ENCODE results near the gene BRD9.
"Not testable (repeated sequence)": the region's sequence is repeated elsewhere in the genome, so short reads cannot be mapped to it uniquely, and the experiment has no call there.

Gene BRD9

GRCh38 chr5:850511-851006, 42.0 kb downstream of the BRD9 start, which contains the start of gene ZDHHC11:
Gene ZDHHC11, minus strand, starts transcription at chr5:850986. Its CDS starts 384 bp downstream, at chr5:850602.
- no peak for TF ChIP-seq CTCF (IDR thresholded peaks at IDR 0.05; ENCODE audit: low read depth, low read length)
- Histone ChIP-seq H3K36me3 (no peaks in the 10 kb centered on the region), H3K9me3 (no peaks in the 10 kb centered on the region), H3K4me3 (ENCODE audit: low read depth, low read length) (peak within 1 kb of the TSS; percentile 53), H3K27me3 (peaks cover 19% of the 10 kb centered on the region), H3K4me1 (peaks cover 7% of the 10 kb centered on the region)
- DNase-seq, result peak; percentile 94

GRCh38 chr5:849651-850301, 42.8 kb downstream of the BRD9 start:
- Histone ChIP-seq H3K4me3 (ENCODE audit: low read depth, low read length) (peak overlapping the region; percentile 53), H3K9me3 (no peaks in the 10 kb centered on the region), H3K4me1 (peaks cover 7% of the 10 kb centered on the region), H3K27me3 (peaks cover 19% of the 10 kb centered on the region), H3K36me3 (no peaks in the 10 kb centered on the region)
- DNase-seq, result no peak
- no peak for TF ChIP-seq CTCF (IDR thresholded peaks at IDR 0.05; ENCODE audit: low read depth, low read length)

- Histone ChIP-seq H3K27me3 (peaks cover 19% of the 10 kb centered on the region), H3K4me1 (peaks cover 7% of the 10 kb centered on the region), H3K36me3 (no peaks in the 10 kb centered on the region), H3K9me3 (no peaks in the 10 kb centered on the region), H3K4me3 (ENCODE audit: low read depth, low read length) (no peak overlapping the region)
- TF ChIP-seq CTCF (IDR thresholded peaks at IDR 0.05; ENCODE audit: low read depth, low read length), result no peak
- no peak for DNase-seq
These were observed 43.9 kb downstream of the BRD9 start for GRCh38 chr5:848671-849111.

- H3K36me3 ChIP-seq; H3K4me1 ChIP-seq; DNase-seq; H3K9me3 ChIP-seq; H3K4me3 ChIP-seq (ENCODE audit: low read depth, low read length): not testable (repeated sequence)
- H3K27me3 ChIP-seq, result peaks cover 19% of the 10 kb centered on the region
These were observed 44.9 kb downstream of the BRD9 start for GRCh38 chr5:847736-848135.

GRCh38 chr5:847212-847611, 45.4 kb downstream of the BRD9 start:
- not testable (repeated sequence) for H3K4me3 ChIP-seq (ENCODE audit: low read depth, low read length); DNase-seq; H3K4me1 ChIP-seq; H3K9me3 ChIP-seq; H3K36me3 ChIP-seq
- peaks cover 16% of the 10 kb centered on the region for H3K27me3 ChIP-seq

- not testable (repeated sequence) for DNase-seq; H3K4me3 ChIP-seq (ENCODE audit: low read depth, low read length); H3K4me1 ChIP-seq; H3K9me3 ChIP-seq; H3K36me3 ChIP-seq
- peaks cover 10% of the 10 kb centered on the region for H3K27me3 ChIP-seq
These were observed 46.0 kb downstream of the BRD9 start for GRCh38 chr5:846602-847091.

GRCh38 chr5:845676-846601, 46.7 kb downstream of the BRD9 start:
- not testable (repeated sequence) for H3K27me3 ChIP-seq; H3K4me1 ChIP-seq; H3K9me3 ChIP-seq; H3K4me3 ChIP-seq (ENCODE audit: low read depth, low read length); DNase-seq; H3K36me3 ChIP-seq

- H3K36me3 ChIP-seq, DNase-seq: not testable (repeated sequence)
These were observed 47.4 kb downstream of the BRD9 start for GRCh38 chr5:845031-845675.

GRCh38 chr5:844426-844825, 48.2 kb downstream of the BRD9 start:
- H3K27me3 ChIP-seq, H3K36me3 ChIP-seq: not testable (repeated sequence)
- peak; percentile 7 for DNase-seq

More at GRCh38 chr5:845031-845675, 47.4 kb downstream of the BRD9 start:
- H3K9me3 ChIP-seq; H3K4me1 ChIP-seq; H3K27me3 ChIP-seq; H3K4me3 ChIP-seq (ENCODE audit: low read depth, low read length): not testable (repeated sequence)

GRCh38 chr5:843926-844325, 48.7 kb downstream of the BRD9 start:
- H3K4me1 ChIP-seq; H3K27me3 ChIP-seq; H3K4me3 ChIP-seq (ENCODE audit: low read depth, low read length); H3K36me3 ChIP-seq; H3K9me3 ChIP-seq: not testable (repeated sequence)
- DNase-seq, result peak; percentile 24

More at GRCh38 chr5:844426-844825, 48.2 kb downstream of the BRD9 start:
- H3K4me3 ChIP-seq (ENCODE audit: low read depth, low read length); H3K9me3 ChIP-seq; H3K4me1 ChIP-seq: not testable (repeated sequence)

- DNase-seq, result peak; percentile 17
- not testable (repeated sequence) for H3K36me3 ChIP-seq; H3K27me3 ChIP-seq; H3K4me3 ChIP-seq (ENCODE audit: low read depth, low read length); H3K4me1 ChIP-seq; H3K9me3 ChIP-seq
These were observed 49.2 kb downstream of the BRD9 start for GRCh38 chr5:843371-843770.

Data from BE2C (cell line).